Naive B cell (primary cell): ENCODE results near the gene GALNT17. TPM values are rescaled to one million over a fixed set of nuclear protein-coding genes. Genes with fewer than 3 reads are reported as not detected.

Source experiments
- ATAC-seq, 2 donors: fragments of 150-1000 bp; cut with Tn5 transposase; 2 replicates each; pipeline ENCODE4 v1.10.0; 2021; ENCODE audit warnings: low read depth in 2 of 2, mild to moderate bottlenecking in 2 of 2, moderate library complexity in 2 of 2
- DNase-seq: peaks from one replicate; pipeline ENCODE4 v3.0.0; 2022
- H3K27ac Mint-ChIP-seq, 6 donors: one replicate each; pipeline ENCODE4 v1.8.0; 2020 to 2022; ENCODE audit warnings: mild to moderate bottlenecking in 6 of 6, mixed read lengths in 6 of 6, moderate library complexity in 5 of 6, inconsistent platforms in 2 of 6
- H3K27me3 Mint-ChIP-seq, 3 donors: one replicate each; pipeline ENCODE4 v1.8.0; 2021 to 2022; ENCODE audit warnings: mixed read lengths in 3 of 3, mild to moderate bottlenecking in 1 of 3
- H3K36me3 Mint-ChIP-seq, 2 donors: one replicate each; pipeline ENCODE4 v1.8.0; 2020 to 2022; ENCODE audit warnings: mixed read lengths in 2 of 2, inconsistent platforms in 1 of 2, mild to moderate bottlenecking in 1 of 2
- H3K4me1 Mint-ChIP-seq, 3 donors: one replicate each; pipeline ENCODE4 v1.8.0; 2020 to 2022; ENCODE audit warnings: mixed read lengths in 3 of 3, inconsistent platforms in 1 of 3, mild to moderate bottlenecking in 1 of 3, moderate library complexity in 1 of 3
- H3K4me3 Mint-ChIP-seq, 8 donors: one replicate each; pipeline ENCODE4 v1.8.0; 2020 to 2022; ENCODE audit warnings: mild to moderate bottlenecking in 8 of 8, mixed read lengths in 8 of 8, moderate library complexity in 8 of 8, inconsistent platforms in 2 of 8
- H3K9me3 Mint-ChIP-seq, 7 donors: one replicate each; pipeline ENCODE4 v1.8.0; 2020 to 2022; ENCODE audit warnings: mixed read lengths in 7 of 7, mild to moderate bottlenecking in 5 of 7, inconsistent platforms in 2 of 7, moderate library complexity in 1 of 7
- polyA plus RNA-seq, 6 donors: library from polyadenylated mRNA; unstranded; fragments of 300-500 nt; fragmentation: Illumina TruSeq; gene quantifications; one replicate each; pipeline ENCODE4 v1.2.3, GENCODE V29; 2021; ENCODE audit warnings: low read depth in 6 of 6

GALNT17 gene
- polyA plus RNA-seq, 6 donors from 2014 or later = not detected

GRCh38 chr7:71679480-71679879 is 547.5 kb downstream of the GALNT17 start:
- ATAC-seq (no peak), DNase-seq (no peak)
- H3K36me3 Mint-ChIP-seq = peaks cover 0 to 6% of the 10 kb centered on the region in 2 donors
- no peaks in the 10 kb centered on the region for H3K4me1 Mint-ChIP-seq
- peaks cover 0 to 12% (median 4%) of the 10 kb centered on the region in 7 donors for H3K9me3 Mint-ChIP-seq
- no peak overlapping the region for H3K4me3 Mint-ChIP-seq
- H3K27me3 Mint-ChIP-seq = no peaks in the 10 kb centered on the region
- no peak overlapping the region for H3K27ac Mint-ChIP-seq

- H3K9me3 Mint-ChIP-seq = peaks cover 0 to 8% (median 2%) of the 10 kb centered on the region in 7 donors
- H3K27ac Mint-ChIP-seq = peak overlapping the region in 1 of 6 donors; percentile 46
- no peak for ATAC-seq
- H3K4me1 Mint-ChIP-seq = no peaks in the 10 kb centered on the region
- H3K36me3 Mint-ChIP-seq = peaks cover 0 to 6% of the 10 kb centered on the region in 2 donors
- H3K4me3 Mint-ChIP-seq = no peak overlapping the region
- DNase-seq = no peak
- no peaks in the 10 kb centered on the region for H3K27me3 Mint-ChIP-seq
Measured at GRCh38 chr7:71682181-71682580, 550.2 kb downstream of the GALNT17 start.

- no peak for ATAC-seq
- Mint-ChIP-seq H3K4me3 (peak overlapping the region in 1 of 8 donors; percentile 15), H3K9me3 (peaks cover 0 to 9% (median 2%) of the 10 kb centered on the region in 7 donors), H3K36me3 (peaks cover 0 to 6% of the 10 kb centered on the region in 2 donors), H3K4me1 (no peaks in the 10 kb centered on the region), H3K27me3 (no peaks in the 10 kb centered on the region), H3K27ac (no peak overlapping the region)
- DNase-seq = no peak
Measured at GRCh38 chr7:71682841-71683781, 551.2 kb downstream of the GALNT17 start.

GRCh38 chr7:71687286-71687685 is 555.3 kb downstream of the GALNT17 start:
- H3K4me3 Mint-ChIP-seq = peak overlapping the region in 1 of 8 donors; percentile 23
- peaks cover 0 to 9% (median 0%) of the 10 kb centered on the region in 7 donors for H3K9me3 Mint-ChIP-seq
- H3K4me1 Mint-ChIP-seq = no peaks in the 10 kb centered on the region
- peaks cover 0 to 4% (median 0%) of the 10 kb centered on the region in 3 donors for H3K27me3 Mint-ChIP-seq
- no peaks in the 10 kb centered on the region for H3K36me3 Mint-ChIP-seq
- H3K27ac Mint-ChIP-seq = no peak overlapping the region
- DNase-seq = no peak
- no peak for ATAC-seq

DNA sequence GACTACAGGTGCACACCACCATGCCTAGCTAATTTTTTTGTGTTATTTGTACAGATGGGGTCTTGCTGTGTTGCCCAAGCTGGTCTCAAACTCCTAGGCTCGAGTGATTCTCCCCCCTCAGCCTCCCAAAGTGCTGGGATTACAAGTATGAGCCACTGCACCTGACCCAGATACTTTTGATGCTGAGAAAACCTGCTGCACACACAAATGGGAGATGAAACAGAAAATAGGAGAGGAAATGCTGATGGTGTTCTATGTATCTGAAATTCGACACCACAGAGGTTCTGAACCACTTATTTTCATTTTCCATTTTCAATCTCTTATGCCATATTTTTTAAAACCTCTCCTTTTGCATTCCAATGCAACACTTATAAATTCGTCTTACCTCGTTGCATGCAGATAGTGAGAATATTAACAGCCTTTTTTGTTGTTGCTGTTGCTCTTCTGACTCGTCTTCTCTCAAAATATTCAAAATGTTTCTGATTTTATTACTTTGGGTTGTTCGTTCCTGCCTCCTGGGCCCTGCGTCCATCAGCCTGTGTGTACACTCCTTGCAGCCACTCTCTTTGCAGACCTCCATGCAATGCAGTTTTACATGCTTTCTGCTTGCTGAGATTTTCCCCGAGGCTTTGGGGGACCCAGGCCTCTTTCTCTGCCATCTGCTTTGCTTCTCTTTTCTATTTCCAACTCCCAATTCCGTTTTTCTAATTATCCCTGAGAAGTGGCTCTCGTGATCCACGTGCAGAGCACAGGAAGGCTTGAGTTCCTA is 556.1 kb downstream of the GALNT17 start:
- ATAC-seq (no peak), DNase-seq (no peak)
- Mint-ChIP-seq H3K4me1 (no peaks in the 10 kb centered on the region), H3K27ac (no peak overlapping the region), H3K27me3 (peaks cover 0 to 4% (median 0%) of the 10 kb centered on the region in 3 donors), H3K9me3 (peaks cover 0 to 9% (median 0%) of the 10 kb centered on the region in 7 donors), H3K36me3 (no peaks in the 10 kb centered on the region), H3K4me3 (no peak overlapping the region)

GRCh38 chr7:71691538-71691937 is 559.6 kb downstream of the GALNT17 start:
- no peaks in the 10 kb centered on the region for H3K4me1 Mint-ChIP-seq
- DNase-seq (no peak), ATAC-seq (no peak)
- no peaks in the 10 kb centered on the region for H3K36me3 Mint-ChIP-seq
- H3K9me3 Mint-ChIP-seq = peaks cover 0 to 9% (median under 1%) of the 10 kb centered on the region in 7 donors
- peaks cover 0 to 4% (median 0%) of the 10 kb centered on the region in 3 donors for H3K27me3 Mint-ChIP-seq
- no peak overlapping the region for H3K4me3 Mint-ChIP-seq
- no peak overlapping the region for H3K27ac Mint-ChIP-seq

DNA sequence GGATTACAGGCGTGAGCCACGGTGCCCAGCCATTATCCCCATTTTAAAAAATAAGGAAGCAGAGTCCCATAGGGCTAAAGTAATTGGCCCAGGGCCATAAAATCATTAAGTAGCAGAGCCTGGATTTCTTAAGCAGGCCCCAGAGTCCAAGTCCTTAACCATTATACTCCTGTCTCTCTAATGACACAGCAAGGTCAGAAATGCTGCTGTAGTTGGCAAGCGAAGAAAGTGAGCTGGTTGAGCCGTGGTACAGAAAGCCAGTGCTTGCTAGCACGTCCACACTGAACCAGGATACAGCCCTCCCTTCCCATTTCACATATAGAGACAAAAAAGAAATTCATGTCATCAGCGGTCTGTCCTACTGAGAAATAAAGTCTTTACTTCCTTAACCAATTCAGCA is 562.7 kb downstream of the GALNT17 start:
- ATAC-seq = no peak
- no peak for DNase-seq
- Mint-ChIP-seq H3K27me3 (no peaks in the 10 kb centered on the region), H3K9me3 (peaks cover 2 to 17% (median 10%) of the 10 kb centered on the region in 7 donors), H3K27ac (no peak overlapping the region), H3K36me3 (peaks cover 0 to 8% of the 10 kb centered on the region in 2 donors), H3K4me3 (no peak overlapping the region), H3K4me1 (no peaks in the 10 kb centered on the region)

GRCh38 chr7:71695186-71695585 is 563.2 kb downstream of the GALNT17 start:
- DNase-seq (no peak), ATAC-seq (no peak)
- no peaks in the 10 kb centered on the region for H3K27me3 Mint-ChIP-seq
- H3K4me1 Mint-ChIP-seq = no peaks in the 10 kb centered on the region
- peaks cover 0 to 8% of the 10 kb centered on the region in 2 donors for H3K36me3 Mint-ChIP-seq
- H3K9me3 Mint-ChIP-seq = peaks cover 2 to 17% (median 10%) of the 10 kb centered on the region in 7 donors
- H3K4me3 Mint-ChIP-seq = no peak overlapping the region
- H3K27ac Mint-ChIP-seq = no peak overlapping the region

DNA sequence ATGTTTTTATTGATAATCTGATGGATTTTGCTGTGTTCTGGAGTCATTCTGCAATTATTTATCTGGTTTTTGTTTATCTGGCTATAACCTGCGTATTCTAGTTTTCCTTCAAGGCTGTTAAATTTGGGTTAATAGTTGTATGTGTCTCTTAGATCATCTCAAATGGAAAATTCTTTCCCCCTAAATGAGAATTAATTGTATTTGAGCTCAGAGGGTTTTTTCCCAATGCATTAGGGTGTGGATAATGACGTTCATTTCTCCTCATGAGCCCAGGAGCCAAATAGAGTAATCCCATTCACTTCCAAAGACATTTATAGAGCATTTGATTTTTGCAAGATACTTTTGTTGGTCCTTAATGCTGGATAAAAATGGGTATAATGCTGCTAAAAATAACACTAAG is 564.6 kb downstream of the GALNT17 start:
- Mint-ChIP-seq H3K4me3 (no peak overlapping the region), H3K27me3 (no peaks in the 10 kb centered on the region), H3K4me1 (no peaks in the 10 kb centered on the region), H3K27ac (no peak overlapping the region), H3K36me3 (peaks cover 0 to 8% of the 10 kb centered on the region in 2 donors), H3K9me3 (peaks cover 2 to 25% (median 16%) of the 10 kb centered on the region in 7 donors)
- DNase-seq (no peak), ATAC-seq (no peak)

DNA sequence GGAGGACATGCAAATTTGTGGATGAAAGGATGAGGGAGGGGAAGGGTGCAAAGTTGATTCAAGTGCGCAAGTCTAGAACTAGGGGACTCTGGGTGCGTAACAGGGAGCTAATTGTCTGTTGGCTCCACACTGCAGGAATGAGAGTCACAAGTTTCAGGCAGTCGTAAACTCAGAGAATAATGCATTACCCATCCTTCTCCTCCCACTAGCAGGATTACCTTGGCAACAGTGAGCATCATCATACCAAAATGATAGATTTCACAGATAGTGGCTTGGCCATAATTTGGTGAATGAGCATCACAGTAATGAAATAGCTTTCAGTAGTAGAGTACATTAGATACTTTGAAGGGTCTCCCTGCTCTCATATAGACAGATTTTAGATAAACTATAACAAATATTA is 565.5 kb downstream of the GALNT17 start:
- H3K4me3 Mint-ChIP-seq = no peak overlapping the region
- ATAC-seq = no peak
- H3K36me3 Mint-ChIP-seq = peaks cover 0 to 8% of the 10 kb centered on the region in 2 donors
- H3K27ac Mint-ChIP-seq = no peak overlapping the region
- H3K27me3 Mint-ChIP-seq = no peaks in the 10 kb centered on the region
- H3K4me1 Mint-ChIP-seq = no peaks in the 10 kb centered on the region
- peaks cover 2 to 25% (median 18%) of the 10 kb centered on the region in 7 donors for H3K9me3 Mint-ChIP-seq
- no peak for DNase-seq

- Mint-ChIP-seq H3K27me3 (no peaks in the 10 kb centered on the region), H3K36me3 (no peaks in the 10 kb centered on the region), H3K4me3 (no peak overlapping the region), H3K4me1 (no peaks in the 10 kb centered on the region), H3K27ac (no peak overlapping the region), H3K9me3 (peaks cover 4 to 28% (median 18%) of the 10 kb centered on the region in 7 donors)
- ATAC-seq (no peak), DNase-seq (no peak)
Measured at GRCh38 chr7:71705217-71705616, 573.3 kb downstream of the GALNT17 start.

DNA sequence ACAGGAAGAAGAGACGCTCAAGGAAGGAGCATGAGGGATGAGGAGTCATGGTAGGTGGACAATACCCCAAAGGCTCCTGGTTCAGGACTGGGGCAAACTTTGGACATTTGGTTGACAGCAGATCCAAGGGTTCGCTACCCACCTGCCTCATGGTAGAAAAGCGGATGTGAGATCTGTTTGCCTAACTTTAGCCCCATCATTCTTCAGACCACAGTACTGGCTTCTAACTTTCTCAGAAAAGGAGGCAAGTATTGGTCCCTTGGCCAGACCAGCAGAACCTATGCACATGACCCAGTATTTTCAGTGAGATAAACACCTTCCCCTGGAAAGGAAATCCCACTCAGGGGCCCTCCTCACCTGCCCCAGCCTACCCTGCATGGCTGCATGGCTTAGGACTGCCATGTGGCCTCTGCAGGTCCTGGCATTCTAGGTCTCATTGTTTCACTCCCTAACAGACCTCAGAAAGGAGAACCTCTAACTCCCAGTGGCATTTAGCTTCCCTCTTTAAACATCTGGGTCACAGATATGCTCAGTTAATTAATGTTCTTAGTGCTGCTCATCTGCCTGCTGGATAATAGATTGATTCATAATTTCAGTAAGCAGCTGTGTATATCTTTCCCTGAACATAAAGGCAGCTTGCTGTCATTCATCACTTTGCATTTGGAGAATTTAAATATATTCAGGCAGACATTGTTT is 574.1 kb downstream of the GALNT17 start:
- DNase-seq (no peak), ATAC-seq (no peak)
- H3K27ac Mint-ChIP-seq = no peak overlapping the region
- peaks cover 2 to 21% (median 13%) of the 10 kb centered on the region in 7 donors for H3K9me3 Mint-ChIP-seq
- no peaks in the 10 kb centered on the region for H3K36me3 Mint-ChIP-seq
- no peak overlapping the region for H3K4me3 Mint-ChIP-seq
- H3K4me1 Mint-ChIP-seq = no peaks in the 10 kb centered on the region
- no peaks in the 10 kb centered on the region for H3K27me3 Mint-ChIP-seq

DNA sequence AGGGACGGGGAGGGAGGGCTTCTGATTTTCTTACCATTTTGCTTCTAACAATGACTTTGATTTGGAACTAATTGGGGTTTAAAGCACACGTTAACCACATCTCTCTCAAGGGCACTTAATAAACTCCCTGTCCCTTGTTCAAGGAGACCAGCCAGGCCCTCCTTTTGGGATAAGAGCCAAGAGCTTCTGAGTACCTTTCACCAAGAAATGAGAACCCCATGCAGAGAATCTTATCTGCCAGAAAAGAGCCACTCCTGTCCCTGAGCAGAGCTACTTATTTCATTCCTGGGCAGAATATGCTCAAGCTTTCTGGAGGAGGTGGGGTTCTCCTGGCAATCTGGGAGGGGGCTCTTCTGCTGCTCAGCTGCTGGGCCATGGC is 574.6 kb downstream of the GALNT17 start:
- H3K4me3 Mint-ChIP-seq = no peak overlapping the region
- DNase-seq (no peak), ATAC-seq (no peak)
- H3K36me3 Mint-ChIP-seq = no peaks in the 10 kb centered on the region
- no peaks in the 10 kb centered on the region for H3K27me3 Mint-ChIP-seq
- H3K4me1 Mint-ChIP-seq = no peaks in the 10 kb centered on the region
- H3K27ac Mint-ChIP-seq = no peak overlapping the region
- peaks cover 2 to 21% (median 13%) of the 10 kb centered on the region in 7 donors for H3K9me3 Mint-ChIP-seq
